Epithelial cell of proximal tubule (primary cell): ENCODE results near the gene HTR6. TPM values are rescaled to one million over a fixed set of nuclear protein-coding genes. Genes with fewer than 3 reads are reported as not detected.
A peak's percentile ranks its signal among the peaks of the same experiment; 100 is the strongest.

Experiments
- DNase-seq: peaks from one replicate; pipeline ENCODE4 v3.0.0-alpha.2; 2011; ENCODE audit warnings: low read depth
- H3K4me3 ChIP-seq: 2 replicates; pipeline ENCODE4 v1.5.1; 2011; ENCODE audit warnings: low read depth, mild to moderate bottlenecking, low read length
- CTCF ChIP-seq: conservative IDR thresholded peaks from 2 replicates; pipeline ENCODE4 v1.5.1; 2012; ENCODE audit warnings: low read depth, mild to moderate bottlenecking, low read length
- total RNA-seq: library from RNA; depleted of rRNA; stranded (reverse); fragments of >200 nt; gene quantifications from 2 replicates; pipeline ENCODE4 v1.2.3, GENCODE V29; 2015

Gene HTR6
- total RNA-seq, 1 donor from 2014 or later: not detected

- TF ChIP-seq CTCF: no peak
- no peak for DNase-seq
- no peak overlapping the region for H3K4me3 ChIP-seq
Measured at GRCh38 chr1:19706136-19706535, 41.5 kb downstream of the HTR6 start.

DNA sequence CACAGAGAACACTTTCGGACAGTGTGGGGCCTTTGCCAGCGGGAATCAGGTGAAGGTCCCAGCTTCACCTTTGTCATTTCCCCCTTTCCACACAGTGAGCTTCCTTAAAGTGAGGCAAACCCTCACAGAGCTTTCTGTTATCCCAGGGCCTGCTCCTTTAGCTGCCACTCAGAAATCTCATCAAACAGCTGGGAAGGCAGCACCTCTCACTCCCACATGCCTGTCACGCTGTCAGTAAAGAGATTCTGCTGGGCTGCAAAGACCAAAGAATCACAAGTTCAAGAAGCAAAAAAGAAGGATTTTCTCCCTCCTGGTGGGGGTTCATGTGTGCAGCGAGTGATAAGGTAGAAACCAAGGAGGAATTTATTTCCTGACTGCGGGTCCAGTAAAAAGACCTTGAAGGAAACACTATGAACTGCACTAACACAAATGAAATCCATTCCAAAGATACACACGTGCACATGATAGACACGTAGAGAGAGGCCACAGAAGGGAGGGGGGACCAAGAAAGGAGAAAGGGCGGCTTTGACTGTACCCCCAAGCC is 44.0 kb downstream of the HTR6 start:
- no peak overlapping the region for H3K4me3 ChIP-seq
- TF ChIP-seq CTCF: no peak

GRCh38 chr1:19709260-19709793 is 44.7 kb downstream of the HTR6 start:
- TF ChIP-seq CTCF: no peak
- H3K4me3 ChIP-seq: no peak overlapping the region
- no peak for DNase-seq

More for the DNA sequence above, 44.0 kb downstream of the HTR6 start:
- DNase-seq: no peak

DNA sequence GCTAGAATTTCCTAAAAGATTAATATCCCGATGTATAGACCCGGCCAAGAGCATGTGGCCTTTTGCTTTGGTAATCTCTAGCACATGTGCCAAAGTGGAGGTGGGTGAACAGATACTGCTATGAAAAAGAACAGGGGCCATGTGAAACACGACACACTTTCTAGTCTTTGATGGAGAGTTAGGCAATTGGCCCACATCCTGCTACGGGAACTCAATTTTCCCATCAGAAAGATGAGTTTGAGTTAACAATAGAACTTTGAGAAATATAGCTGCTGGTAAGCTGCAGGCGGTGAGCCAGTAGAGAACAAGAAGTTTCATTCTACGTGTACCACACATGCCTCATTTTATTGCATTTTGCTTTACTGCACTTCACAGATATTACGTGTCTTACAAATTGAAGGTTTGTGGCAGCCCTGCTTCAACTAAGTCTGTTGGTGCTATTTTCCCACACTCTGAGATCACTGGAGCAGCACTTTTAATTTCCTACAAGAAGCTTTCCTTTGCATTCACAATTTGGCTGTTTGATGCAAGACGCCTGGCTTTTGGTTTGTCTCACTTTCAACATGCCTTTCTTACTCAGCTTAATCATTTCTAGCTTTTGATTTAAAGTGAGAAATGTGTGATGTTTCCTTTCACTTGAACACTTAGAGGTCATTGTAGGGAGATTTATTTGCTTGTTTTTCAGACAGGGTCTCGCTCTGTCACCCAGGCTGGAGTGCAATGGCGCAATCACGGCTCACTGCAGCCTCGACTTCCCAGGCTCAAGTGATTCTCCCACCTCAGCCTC is 46.3 kb downstream of the HTR6 start:
- DNase-seq: peak; percentile 23
- TF ChIP-seq CTCF: no peak
- no peak overlapping the region for H3K4me3 ChIP-seq

DNA sequence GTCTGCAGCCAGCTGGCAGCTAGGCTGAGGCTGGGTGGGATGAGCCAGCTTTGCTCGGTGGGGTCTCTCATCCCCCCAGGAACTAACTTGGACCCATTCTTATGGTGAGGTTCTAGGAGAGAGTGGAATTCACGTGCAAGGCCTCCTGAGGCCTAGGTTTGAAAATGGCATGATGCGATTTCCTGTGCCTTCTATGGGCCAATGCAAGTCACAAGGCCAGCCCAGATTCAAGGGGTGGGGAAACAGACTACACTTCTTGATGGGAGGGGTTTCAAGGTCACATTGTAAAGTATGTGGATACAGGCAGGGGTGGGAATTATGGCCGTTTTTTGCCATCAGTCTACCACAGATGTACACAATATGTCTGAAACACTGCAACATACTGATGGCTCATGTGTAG is 48.3 kb downstream of the HTR6 start:
- no peak overlapping the region for H3K4me3 ChIP-seq
- no peak for TF ChIP-seq CTCF

GRCh38 chr1:19715334-19716203 is 50.9 kb downstream of the HTR6 start:
- DNase-seq: no peak
- peak; percentile 95 for TF ChIP-seq CTCF
- H3K4me3 ChIP-seq: no peak overlapping the region

More for the DNA sequence above, 48.3 kb downstream of the HTR6 start:
- no peak for DNase-seq
